ENCODE data around the gene CMSS1.

- no peak for TF ChIP-seq CTCF (IDR thresholded peaks at IDR 0.05)
- no peak for TF ChIP-seq POLR2A (IDR thresholded peaks at IDR 0.05)
These were observed 396.9 kb downstream of the CMSS1 start for GRCh38 chr3:100214574-100214964.
